Measurements from ENCODE around the gene RNF40. TPM values are rescaled to one million over a fixed set of nuclear protein-coding genes. Genes with fewer than 3 reads are reported as not detected.

RNF40 gene
- total and polyA plus RNA-seq, 10 donors, result 38.1 to 111 (median 79.1) TPM

GRCh38 chr16:30783280-30784109 is 21.4 kb downstream of the RNF40 start:
- peaks cover 0 to 42% (median 24%) of the 10 kb centered on the region in 6 donors for H3K36me3 ChIP-seq
- no peak overlapping the region for H3K27ac ChIP-seq
- peaks cover 0 to 25% (median 0%) of the 10 kb centered on the region in 7 donors for H3K27me3 ChIP-seq (replicated peaks in 1 of 7)
- TF ChIP-seq POLR2AphosphoS5 (IDR thresholded peaks at IDR 0.05) (peak in 1 of 3 donors; percentile 19), POLR2A (IDR thresholded peaks at IDR 0.05) (no peak), CTCF (IDR thresholded peaks at IDR 0.05 in 8 of 11, conservative IDR thresholded peaks at IDR 0.05 in 3 of 11) (no peak)
- DNase-seq, result no peak
- H3K4me1 ChIP-seq, result peaks cover 0 to 52% (median 26%) of the 10 kb centered on the region in 6 donors
- 93 to 97% (median 96%) methylated on average over 26 to 57 of the region's 57 CpGs for WGBS, 5 donors
- no peak overlapping the region for H3K4me3 ChIP-seq
- H3K9me3 ChIP-seq, result no peaks in the 10 kb centered on the region
- intact Hi-C loops (cut with DNase I; ENCODE audit: low total_unique reads), result loop anchor here (10.0 kb wide), 1 partner anchor 61 kb away; no protein-coding TSS in a partner anchor

GRCh38 chr16:30784215-30784614 is 22.1 kb downstream of the RNF40 start:
- H3K9me3 ChIP-seq, result no peaks in the 10 kb centered on the region
- peaks cover 0 to 55% (median 26%) of the 10 kb centered on the region in 6 donors for H3K4me1 ChIP-seq
- no peak for TF ChIP-seq CTCF (IDR thresholded peaks at IDR 0.05 in 8 of 11, conservative IDR thresholded peaks at IDR 0.05 in 3 of 11)
- no peak for TF ChIP-seq POLR2A (IDR thresholded peaks at IDR 0.05)
- no peak for TF ChIP-seq POLR2AphosphoS5 (IDR thresholded peaks at IDR 0.05)
- H3K27ac ChIP-seq, result no peak overlapping the region
- intact Hi-C loops (cut with DNase I; ENCODE audit: low total_unique reads), result loop anchor here (10.0 kb wide), 1 partner anchor 61 kb away; no protein-coding TSS in a partner anchor
- H3K27me3 ChIP-seq (replicated peaks in 1 of 7), result peaks cover 0 to 26% (median 0%) of the 10 kb centered on the region in 7 donors
- 90 to 94% (median 91%) methylated on average over 17 to 18 of the region's 18 CpGs for WGBS, 5 donors
- no peak for DNase-seq
- no peak overlapping the region for H3K4me3 ChIP-seq
- peaks cover 0 to 42% (median 24%) of the 10 kb centered on the region in 6 donors for H3K36me3 ChIP-seq

GRCh38 chr16:30785126-30786106 is 23.3 kb downstream of the RNF40 start:
- TF ChIP-seq CTCF (IDR thresholded peaks at IDR 0.05 in 8 of 11, conservative IDR thresholded peaks at IDR 0.05 in 3 of 11) (no peak), POLR2AphosphoS5 (IDR thresholded peaks at IDR 0.05) (no peak), POLR2A (IDR thresholded peaks at IDR 0.05) (no peak)
- H3K9me3 ChIP-seq, result no peaks in the 10 kb centered on the region
- peaks cover 0 to 50% (median 26%) of the 10 kb centered on the region in 6 donors for H3K4me1 ChIP-seq
- H3K36me3 ChIP-seq, result peaks cover 0 to 42% (median 24%) of the 10 kb centered on the region in 6 donors
- WGBS, 5 donors, result 70 to 84% (median 70%) methylated on average over 7 of the region's 7 CpGs
- H3K4me3 ChIP-seq, result peak overlapping the region in 5 of 8 donors; percentile 73 to 93 (median 81)
- H3K27ac ChIP-seq, result no peak overlapping the region
- H3K27me3 ChIP-seq (replicated peaks in 1 of 7), result peaks cover 0 to 26% (median 0%) of the 10 kb centered on the region in 7 donors
- DNase-seq, result no peak
- intact Hi-C loops (cut with DNase I; ENCODE audit: low total_unique reads), result loop anchor here (10.0 kb wide), 1 partner anchor 59 kb away; no protein-coding TSS in a partner anchor
